Measurements from ENCODE around the gene KCNG4. TPM values are rescaled to one million over a fixed set of nuclear protein-coding genes. Genes with fewer than 3 reads are reported as not detected.

KCNG4 gene
- total and polyA plus RNA-seq, 2 of the 8 experiments (the other 6 are each of a cell fraction or from before 2014, with no cell fraction given), result not detected

DNA sequence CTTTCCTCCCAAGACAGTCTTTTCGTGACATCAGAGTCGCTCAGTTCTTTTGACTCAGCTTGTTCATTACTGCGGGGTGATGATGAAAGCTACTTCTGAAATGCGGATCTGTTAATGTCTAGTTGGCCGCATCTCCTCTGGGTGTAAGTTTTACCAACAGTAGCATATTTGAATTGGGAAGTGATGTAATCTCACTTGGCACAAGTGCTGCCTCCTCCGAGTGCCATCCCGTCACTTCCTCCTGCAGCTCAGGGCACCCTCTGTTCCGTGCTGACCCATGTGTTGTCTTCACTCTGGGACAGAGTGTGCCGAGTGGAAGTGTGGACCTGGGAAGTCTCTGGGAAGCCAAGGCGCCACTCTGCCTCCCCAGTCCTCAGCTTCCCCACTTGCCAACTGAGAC lies 40.0 kb downstream of the KCNG4 start:
- no peak overlapping the region for H2AK5ac ChIP-seq (ENCODE audit: low read depth, low read length)
- no peak overlapping the region for H2BK15ac ChIP-seq (ENCODE audit: low read length)
- H4K5ac ChIP-seq (ENCODE audit: insufficient read length, low read depth, low read length), result no peak overlapping the region
- H3K27ac ChIP-seq (ENCODE audit: low read depth, low read length), result no peak overlapping the region
- no peak overlapping the region for H3K18ac ChIP-seq (ENCODE audit: extremely low read depth, low read length)
- H2AFZ ChIP-seq (ENCODE audit: low read length), result no peak overlapping the region
- H4K20me1 ChIP-seq (replicated peaks in 1 of 2; ENCODE audit: control insufficient read depth in 1 of 2, insufficient read depth in 2 of 2, low read length in 2 of 2), result no peaks in the 10 kb centered on the region
- no peaks in the 10 kb centered on the region for H3K9me3 ChIP-seq (ENCODE audit: insufficient read depth in 2 of 2, low read depth in 1 of 2, low read length in 1 of 2)
- no peak overlapping the region for H3K23ac ChIP-seq (ENCODE audit: insufficient read length)
- no peak overlapping the region for H3K56ac ChIP-seq (replicated peaks; ENCODE audit: insufficient read length, low read depth, low read length)
- POLR2A ChIA-PET (ENCODE audit: partially characterized antibody), result no interaction called here
- peaks cover 0 to 3% (median 0%) of the 10 kb centered on the region in 4 experiments; a peak in 2 of 7 replicates for H3K4me1 ChIP-seq (replicated peaks in 1 of 4; ENCODE audit: control insufficient read depth in 3 of 4, insufficient read depth in 4 of 4, low read length in 3 of 4)
- DNase-seq (ENCODE audit: low read depth in 1 of 2, low spot score in 2 of 2) (no peak), FAIRE-seq (no peak)
- H3K27me3 ChIP-seq (replicated peaks in 1 of 4; ENCODE audit: control insufficient read depth in 3 of 4, extremely low read depth in 1 of 4, insufficient read depth in 3 of 4, low read length in 3 of 4), result no peaks in the 10 kb centered on the region
- no peak overlapping the region for H2BK120ac ChIP-seq (replicated peaks; ENCODE audit: low read depth, low read length)
- H3K36me3 ChIP-seq (ENCODE audit: control insufficient read depth in 2 of 4, insufficient read depth in 4 of 4, low read length in 3 of 4), result no peaks in the 10 kb centered on the region
- H2BK20ac ChIP-seq (ENCODE audit: low read length), result no peak overlapping the region
- H2BK12ac ChIP-seq (ENCODE audit: low read depth, low read length), result no peak overlapping the region
- H3K4me3 ChIP-seq (ENCODE audit: extremely low read depth in 1 of 4, insufficient read depth in 2 of 4, low read depth in 3 of 4, low read length in 4 of 4), result no peak overlapping the region
- no peaks in the 10 kb centered on the region for H3K79me2 ChIP-seq (ENCODE audit: control insufficient read depth in 1 of 2, insufficient read depth in 2 of 2, low read length in 2 of 2)
- H3K79me1 ChIP-seq (ENCODE audit: low read depth, low read length), result no peaks in the 10 kb centered on the region
- CTCF ChIA-PET (ENCODE audit: partially characterized antibody), result interaction anchor here (1.3 kb wide), 1 partner anchor 33 kb away, joined by 3 read pairs; no protein-coding TSS in a partner anchor
- TF ChIP-seq POLR2A (IDR thresholded peaks at IDR 0.05; ENCODE audit: control extremely low read depth in 1 of 2, low read depth in 2 of 2, low read length in 2 of 2) (no peak), RXRA (IDR thresholded peaks at IDR 0.05; ENCODE audit: insufficient read depth, low read depth, low read length) (no peak), NANOG (IDR thresholded peaks at IDR 0.05; ENCODE audit: insufficient read depth, low read depth, low read length, poor library complexity, severe bottlenecking) (no peak), JUN (IDR thresholded peaks at IDR 0.05; ENCODE audit: low read depth, low read length) (no peak)
- H4K8ac ChIP-seq (ENCODE audit: extremely low read depth, insufficient read depth, low read length), result peak overlapping the region; percentile 57; the same call in 1 of the 2 replicates
- no peak overlapping the region for H3K4me2 ChIP-seq (ENCODE audit: insufficient read depth in 1 of 2, low read depth in 2 of 2, low read length in 2 of 2)
- no peak overlapping the region for H3K9ac ChIP-seq (replicated peaks in 1 of 4; ENCODE audit: extremely low read depth in 1 of 4, low read depth in 3 of 4, low read length in 3 of 4)
- H4K91ac ChIP-seq (replicated peaks; ENCODE audit: insufficient read length, low read length), result no peak overlapping the region
- no peak overlapping the region for H3K4ac ChIP-seq (replicated peaks; ENCODE audit: insufficient read length, low read depth, low read length)
- no peak overlapping the region for H2BK5ac ChIP-seq (ENCODE audit: low read depth, low read length)
- no peaks in the 10 kb centered on the region for H3K23me2 ChIP-seq (ENCODE audit: low read depth, low read length)
- 87% methylated on average over 10 of the region's 10 CpGs; no CpG with 5 or more reads in 1 of the 2 experiments for WGBS, 2 experiments (ENCODE audit: extremely low coverage in 1 of 2, insufficient coverage in 1 of 2, insufficient read length in 1 of 2, insufficient replicate concordance in 2 of 2, low coverage in 1 of 2, low lambda C conversion rate in 2 of 2, missing lambda C conversion rate in 1 of 2)
- no peak overlapping the region for H3K14ac ChIP-seq (ENCODE audit: insufficient read length)

Measured in H1 (cell line).